ENCODE data around the gene PPEF2. TPM values are rescaled to one million over a fixed set of nuclear protein-coding genes. Genes with fewer than 3 reads are reported as not detected.

PPEF2 gene
- total and polyA plus RNA-seq, 10 of the 15 experiments (the other 5 are each of a cell fraction or from before 2014, with no cell fraction given), result not detected

DNA sequence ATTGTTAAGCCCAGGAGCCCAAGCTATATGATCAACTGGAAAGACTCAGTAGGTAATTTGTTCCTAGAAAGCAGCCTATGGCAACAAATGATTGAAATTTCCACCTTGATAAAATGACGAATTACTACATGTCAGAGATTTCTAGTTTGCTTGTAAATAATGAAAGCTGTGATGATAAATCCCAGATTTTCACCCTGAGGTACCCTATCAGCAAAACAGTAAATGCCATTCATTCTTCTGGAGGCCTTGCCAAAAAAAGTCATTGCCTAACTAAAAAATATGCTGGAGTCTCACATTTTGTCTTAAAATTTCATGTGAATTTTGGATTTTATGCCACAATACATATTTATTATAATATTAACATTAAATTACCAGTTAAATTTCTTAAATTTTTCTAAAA is 71.3 kb downstream of the PPEF2 start (continued):
- TF ChIP-seq, protein P1, sequence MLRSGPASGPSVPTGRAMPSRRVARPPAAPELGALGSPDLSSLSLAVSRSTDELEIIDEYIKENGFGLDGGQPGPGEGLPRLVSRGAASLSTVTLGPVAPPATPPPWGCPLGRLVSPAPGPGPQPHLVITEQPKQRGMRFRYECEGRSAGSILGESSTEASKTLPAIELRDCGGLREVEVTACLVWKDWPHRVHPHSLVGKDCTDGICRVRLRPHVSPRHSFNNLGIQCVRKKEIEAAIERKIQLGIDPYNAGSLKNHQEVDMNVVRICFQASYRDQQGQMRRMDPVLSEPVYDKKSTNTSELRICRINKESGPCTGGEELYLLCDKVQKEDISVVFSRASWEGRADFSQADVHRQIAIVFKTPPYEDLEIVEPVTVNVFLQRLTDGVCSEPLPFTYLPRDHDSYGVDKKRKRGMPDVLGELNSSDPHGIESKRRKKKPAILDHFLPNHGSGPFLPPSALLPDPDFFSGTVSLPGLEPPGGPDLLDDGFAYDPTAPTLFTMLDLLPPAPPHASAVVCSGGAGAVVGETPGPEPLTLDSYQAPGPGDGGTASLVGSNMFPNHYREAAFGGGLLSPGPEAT (IDR thresholded peaks at IDR 0.05; ENCODE audit: low read depth), result no peak
- TF ChIP-seq RBBP5 (conservative IDR thresholded peaks at IDR 0.05) (no peak), IKZF1 (conservative IDR thresholded peaks at IDR 0.05) (no peak), FOXK2 (IDR thresholded peaks at IDR 0.05) (no peak), CREM (IDR thresholded peaks at IDR 0.05; ENCODE audit: low read depth) (no peak), TBL1XR1 (IDR thresholded peaks at IDR 0.05; ENCODE audit: low read depth, low read length) (no peak), PAX8 (IDR thresholded peaks at IDR 0.05) (no peak)
- TF ChIP-seq, protein P2, sequence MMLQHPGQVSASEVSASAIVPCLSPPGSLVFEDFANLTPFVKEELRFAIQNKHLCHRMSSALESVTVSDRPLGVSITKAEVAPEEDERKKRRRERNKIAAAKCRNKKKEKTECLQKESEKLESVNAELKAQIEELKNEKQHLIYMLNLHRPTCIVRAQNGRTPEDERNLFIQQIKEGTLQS (IDR thresholded peaks at IDR 0.05; ENCODE audit: borderline replicate concordance, extremely low read depth, low read depth, low read length), result no peak

GRCh38 chr4:75823812-75824211 is 78.4 kb downstream of the PPEF2 start:
- FAIRE-seq (no peak), ATAC-seq (no peak), DNase-seq (ENCODE audit: low read depth, low spot score) (no peak)
- in situ Hi-C loops (cut with MboI) (no loop called here), intact Hi-C loops (cut with micrococcal nuclease; ENCODE audit: unreplicated experiment) (no loop called here)
- Histone ChIP-seq H3K36me3 (ENCODE audit: control insufficient read depth in 2 of 2, insufficient read depth in 2 of 2, low read length in 1 of 2) (no peaks in the 10 kb centered on the region), H3K4me3 (no peak overlapping the region), H3K4me2 (ENCODE audit: control insufficient read depth, insufficient read depth) (no peak overlapping the region), H4K20me1 (ENCODE audit: control insufficient read depth, insufficient read depth) (no peaks in the 10 kb centered on the region), H3K4me1 (ENCODE audit: control insufficient read depth, insufficient read depth, low read length) (no peaks in the 10 kb centered on the region), H3K27me3 (replicated peaks in 1 of 2; ENCODE audit: control insufficient read depth in 2 of 2, insufficient read depth in 2 of 2, low read length in 1 of 2) (no peaks in the 10 kb centered on the region), H2AFZ (ENCODE audit: control insufficient read depth, low read depth, low read length) (no peak overlapping the region), H3K9ac (ENCODE audit: control insufficient read depth, insufficient read depth, low read length) (no peak overlapping the region), H3K27ac (ENCODE audit: control insufficient read depth, insufficient read depth) (no peak overlapping the region), H3K79me2 (ENCODE audit: control insufficient read depth, insufficient read depth, low read length) (no peaks in the 10 kb centered on the region), H3K9me3 (replicated peaks; ENCODE audit: control insufficient read depth, insufficient read depth, low read length) (no peaks in the 10 kb centered on the region)
- RAD21 ChIA-PET (ENCODE audit: unreplicated experiment), result no interaction called here
- POLR2A ChIA-PET, result no interaction called here
- no peak for TF ChIP-seq CHD1 (IDR thresholded peaks at IDR 0.05; ENCODE audit: low read depth, low read length)
- TF ChIP-seq ASH2L (IDR thresholded peaks at IDR 0.05; ENCODE audit: borderline replicate concordance, low read depth), result no peak
- no peak for TF ChIP-seq ZNF24 (IDR thresholded peaks at IDR 0.05)
- TF ChIP-seq, protein P3, sequence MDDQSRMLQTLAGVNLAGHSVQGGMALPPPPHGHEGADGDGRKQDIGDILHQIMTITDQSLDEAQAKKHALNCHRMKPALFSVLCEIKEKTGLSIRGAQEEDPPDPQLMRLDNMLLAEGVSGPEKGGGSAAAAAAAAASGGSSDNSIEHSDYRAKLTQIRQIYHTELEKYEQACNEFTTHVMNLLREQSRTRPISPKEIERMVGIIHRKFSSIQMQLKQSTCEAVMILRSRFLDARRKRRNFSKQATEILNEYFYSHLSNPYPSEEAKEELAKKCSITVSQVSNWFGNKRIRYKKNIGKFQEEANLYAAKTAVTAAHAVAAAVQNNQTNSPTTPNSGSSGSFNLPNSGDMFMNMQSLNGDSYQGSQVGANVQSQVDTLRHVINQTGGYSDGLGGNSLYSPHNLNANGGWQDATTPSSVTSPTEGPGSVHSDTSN (IDR thresholded peaks at IDR 0.05; ENCODE audit: insufficient replicate concordance, low read depth, low read length), result no peak
- TF ChIP-seq KLF5 (IDR thresholded peaks at IDR 0.05; ENCODE audit: partially characterized antibody), result no peak
- TF ChIP-seq TCF3 (IDR thresholded peaks at IDR 0.05; ENCODE audit: borderline replicate concordance, insufficient read depth, low read depth, low read length), result no peak
- no peak for TF ChIP-seq RBBP5 (conservative IDR thresholded peaks at IDR 0.05)
- SMC1A ChIA-PET (ENCODE audit: uncharacterized antibody, unreplicated experiment), result interaction anchor here (0.8 kb wide), 1 partner anchor 33 kb away, joined by 3 read pairs; no protein-coding TSS in a partner anchor
- BruUV-seq (replicated peaks), result no TSS peak
- 2% methylated on average over 2 of the region's 2 CpGs for WGBS (ENCODE audit: insufficient coverage, insufficient replicate concordance, low lambda C conversion rate, missing lambda C conversion rate)
- CTCF ChIA-PET, result interaction anchor here (1.2 kb wide), 1 partner anchor 83 kb away, joined by 3 read pairs; no protein-coding TSS in a partner anchor

All from GM12878 (cell line).